ENCODE data around the gene SLC39A9.

Gene SLC39A9

GRCh38 chr14:69451941-69452340, 53.4 kb downstream of the SLC39A9 start:
- ChIA-PET POLR2A (no interaction called here), CTCF (interaction anchor here (0.6 kb wide), 2 partner anchors 12 to 45 kb away, joined by 3 to 4 read pairs; no protein-coding TSS in a partner anchor)
- Histone ChIP-seq H3K4me1 (ENCODE audit: control insufficient read depth, insufficient read depth, low read length) (no peaks in the 10 kb centered on the region), H3K36me3 (ENCODE audit: control insufficient read depth in 2 of 2, insufficient read depth in 1 of 2, low read length in 2 of 2) (peaks cover 10 to 30% of the 10 kb centered on the region in 2 experiments), H3K9me3 (ENCODE audit: control insufficient read depth, insufficient read depth, low read depth, low read length) (no peaks in the 10 kb centered on the region), H3K4me3 (ENCODE audit: low read depth, low read length) (no peak overlapping the region), H3K27ac (ENCODE audit: extremely low read depth, low read depth, low read length) (no peak overlapping the region)
- TF ChIP-seq GFI1B (tag by site-specific recombination; IDR thresholded peaks at IDR 0.05) (no peak), MZF1 (tag by site-specific recombination; IDR thresholded peaks at IDR 0.05; ENCODE audit: borderline replicate concordance) (no peak), ZNF692 (tag by site-specific recombination; IDR thresholded peaks at IDR 0.05) (no peak), ZNF837 (tag by site-specific recombination; IDR thresholded peaks at IDR 0.05) (no peak), ZNF174 (tag by site-specific recombination; IDR thresholded peaks at IDR 0.05) (no peak)

- Histone ChIP-seq H3K4me1 (ENCODE audit: control insufficient read depth, insufficient read depth, low read length) (no peaks in the 10 kb centered on the region), H3K27ac (ENCODE audit: extremely low read depth, low read depth, low read length) (no peak overlapping the region), H3K9me3 (ENCODE audit: control insufficient read depth, insufficient read depth, low read depth, low read length) (no peaks in the 10 kb centered on the region), H3K4me3 (ENCODE audit: low read depth, low read length) (no peak overlapping the region), H3K36me3 (ENCODE audit: control insufficient read depth in 2 of 2, insufficient read depth in 1 of 2, low read length in 2 of 2) (peaks cover 19 to 68% of the 10 kb centered on the region in 2 experiments)
- ChIA-PET CTCF (interaction anchor here (0.7 to 7.7 kb wide), 6 partner anchors 13 to 528 kb away, joined by 3 to 45 read pairs (median 10); partner anchors contain the start of genes ERH and SLC39A9), POLR2A (interaction anchor here (1.3 kb wide), 1 partner anchor 12 kb away, joined by 10 read pairs; no protein-coding TSS in a partner anchor)
- TF ChIP-seq IKZF3 (tag by site-specific recombination; IDR thresholded peaks at IDR 0.05) (no peak), PRDM2 (tag by site-specific recombination; IDR thresholded peaks at IDR 0.05; ENCODE audit: borderline replicate concordance) (no peak), ZNF623 (tag by site-specific recombination; IDR thresholded peaks at IDR 0.05) (no peak), YY1 (tag by site-specific recombination; IDR thresholded peaks at IDR 0.05) (no peak), ZXDB (tag by site-specific recombination; IDR thresholded peaks at IDR 0.05) (no peak), ZBTB6 (tag by site-specific recombination; IDR thresholded peaks at IDR 0.05) (no peak), CTCF (tag by site-specific recombination; IDR thresholded peaks at IDR 0.05) (no peak), SCRT1 (tag by site-specific recombination; IDR thresholded peaks at IDR 0.05; ENCODE audit: borderline replicate concordance) (no peak), ZFP41 (tag by site-specific recombination; IDR thresholded peaks at IDR 0.05; ENCODE audit: borderline replicate concordance) (no peak), BCL11A (tag by site-specific recombination; IDR thresholded peaks at IDR 0.05; ENCODE audit: low read depth) (no peak), ZNF660 (tag by site-specific recombination; IDR thresholded peaks at IDR 0.05) (no peak), ZNF664 (tag by site-specific recombination; IDR thresholded peaks at IDR 0.05) (no peak), GLI2 (tag by site-specific recombination; IDR thresholded peaks at IDR 0.05; ENCODE audit: borderline replicate concordance, low read depth) (no peak), ZNF558 (tag by site-specific recombination; IDR thresholded peaks at IDR 0.05) (no peak)
These were observed 59.9 kb downstream of the SLC39A9 start for GRCh38 chr14:69458350-69458749.

All from HEK293 (cell line).